Hepatocyte (in vitro differentiated cells): Measurements from ENCODE around the gene EVI5L. TPM values are rescaled to one million over a fixed set of nuclear protein-coding genes. Genes with fewer than 3 reads are reported as not detected.

Experiments
- DNase-seq: peaks from one replicate; pipeline ENCODE4 v3.0.0-alpha.2; 2016; ENCODE audit warnings: low spot score
- H2AFZ ChIP-seq: fragments of 200-600 bp; sonication (generic); 2 replicates; pipeline ENCODE4 v1.6.0; 2016; ENCODE audit warnings: antibody characterized with exemption, mild to moderate bottlenecking
- H3K27ac ChIP-seq: fragments of 200-600 bp; sonication (generic); 2 replicates; pipeline ENCODE4 v1.5.1; 2016; ENCODE audit warnings: mild to moderate bottlenecking
- H3K27me3 ChIP-seq: fragments of 200-600 bp; sonication (generic); 2 replicates; pipeline ENCODE4 v1.6.1; 2016
- H3K36me3 ChIP-seq: fragments of 200-600 bp; sonication (generic); replicated peaks from 2 replicates; pipeline ENCODE4 v1.5.1; 2016; ENCODE audit warnings: low read depth; ENCODE audit not compliant: insufficient read depth
- H3K4me1 ChIP-seq: fragments of 200-600 bp; sonication (generic); 2 replicates; pipeline ENCODE4 v1.5.1; 2016; ENCODE audit warnings: mild to moderate bottlenecking, moderate library complexity; ENCODE audit not compliant: insufficient read depth
- H3K4me2 ChIP-seq: fragments of 200-600 bp; sonication (generic); 2 replicates; pipeline ENCODE4 v1.6.0; 2016
- H3K4me3 ChIP-seq: fragments of 200-600 bp; sonication (generic); 2 replicates; pipeline ENCODE4 v1.5.1; 2016; ENCODE audit warnings: mild to moderate bottlenecking
- H3K79me2 ChIP-seq: fragments of 200-600 bp; sonication (generic); 2 replicates; pipeline ENCODE4 v1.6.0; 2017; ENCODE audit warnings: mild to moderate bottlenecking
- H3K9me2 ChIP-seq: fragments of 200-600 bp; sonication (generic); replicated peaks from 2 replicates; pipeline ENCODE4 v1.6.0; 2017; ENCODE audit warnings: mild to moderate bottlenecking; ENCODE audit not compliant: insufficient read depth
- H3K9me3 ChIP-seq: fragments of 200-600 bp; sonication (generic); 2 replicates; pipeline ENCODE4 v1.5.1; 2016; ENCODE audit warnings: low read depth, mild to moderate bottlenecking
- H4K20me1 ChIP-seq: fragments of 200-600 bp; sonication (generic); 2 replicates; pipeline ENCODE4 v1.6.0; 2016; ENCODE audit warnings: mild to moderate bottlenecking; ENCODE audit not compliant: insufficient read depth, poor library complexity, severe bottlenecking
- CTCF ChIP-seq: fragments of 200-600 bp; sonication (generic); IDR thresholded peaks from 2 replicates; pipeline ENCODE4 v1.5.1; 2016; ENCODE audit warnings: antibody characterized with exemption, mild to moderate bottlenecking; ENCODE audit not compliant: poor library complexity
- EZH2 ChIP-seq: fragments of 200-600 bp; sonication (generic); IDR thresholded peaks from 2 replicates; pipeline ENCODE4 v1.6.1; 2016; ENCODE audit warnings: antibody characterized with exemption, mild to moderate bottlenecking, borderline replicate concordance
- EZH2phosphoT487 ChIP-seq: fragments of 200-600 bp; sonication (generic); IDR thresholded peaks from one replicate; pipeline ENCODE4 v1.6.1; 2018; ENCODE audit warnings: antibody characterized with exemption, mild to moderate bottlenecking, low read depth, moderate library complexity; ENCODE audit not compliant: unreplicated experiment, severe bottlenecking
- WGBS: methylation state at CpG from one replicate; pipeline ENCODE4 v1.1.6; 2016; ENCODE audit warnings: low lambda C conversion rate; ENCODE audit errors: missing lambda C conversion rate; 5-methylcytosine and 5-hydroxymethylcytosine counted together
- polyA plus RNA-seq: library from polyadenylated mRNA; unstranded; fragments of >200 nt; fragmentation: Nextera tagmentation; extraction: Ambion mirVana; gene quantifications from 2 replicates; pipeline ENCODE4 v1.2.1, GENCODE V29; 2016
- total RNA-seq: library from RNA; depleted of rRNA; stranded (reverse); fragments of >200 nt; gene quantifications from 2 replicates; pipeline ENCODE4 v1.2.3, GENCODE V29; 2014

EVI5L gene
- total and polyA plus RNA-seq, 2 experiments from 2014 or later = 10.7 to 11.5 TPM

GRCh38 chr19:7855426-7856108 is 25.5 kb downstream of the EVI5L start:
- H3K36me3 ChIP-seq = no peaks in the 10 kb centered on the region
- no peaks in the 10 kb centered on the region for H3K9me2 ChIP-seq
- no peak overlapping the region for H3K4me3 ChIP-seq
- H3K79me2 ChIP-seq = no peaks in the 10 kb centered on the region
- WGBS = 90% methylated on average over 25 of the region's 26 CpGs
- H4K20me1 ChIP-seq = no peaks in the 10 kb centered on the region
- peaks cover 4% of the 10 kb centered on the region for H3K4me1 ChIP-seq
- no peak overlapping the region for H2AFZ ChIP-seq
- H3K27ac ChIP-seq = no peak overlapping the region
- H3K4me2 ChIP-seq = no peak overlapping the region
- no peak for DNase-seq
- TF ChIP-seq EZH2 = no peak
- H3K9me3 ChIP-seq = no peaks in the 10 kb centered on the region
- no peaks in the 10 kb centered on the region for H3K27me3 ChIP-seq

GRCh38 chr19:7856109-7856591 is 26.1 kb downstream of the EVI5L start:
- Histone ChIP-seq H3K9me3 (no peaks in the 10 kb centered on the region), H2AFZ (no peak overlapping the region), H3K27me3 (peaks cover 2% of the 10 kb centered on the region), H3K4me3 (no peak overlapping the region), H3K27ac (no peak overlapping the region), H3K4me1 (peaks cover 4% of the 10 kb centered on the region), H3K79me2 (no peaks in the 10 kb centered on the region), H3K36me3 (no peaks in the 10 kb centered on the region), H3K4me2 (no peak overlapping the region), H3K9me2 (no peaks in the 10 kb centered on the region), H4K20me1 (no peaks in the 10 kb centered on the region)
- WGBS = 94% methylated on average over 16 of the region's 16 CpGs
- TF ChIP-seq EZH2phosphoT487 = no peak
- TF ChIP-seq CTCF = no peak
- DNase-seq = no peak

DNA sequence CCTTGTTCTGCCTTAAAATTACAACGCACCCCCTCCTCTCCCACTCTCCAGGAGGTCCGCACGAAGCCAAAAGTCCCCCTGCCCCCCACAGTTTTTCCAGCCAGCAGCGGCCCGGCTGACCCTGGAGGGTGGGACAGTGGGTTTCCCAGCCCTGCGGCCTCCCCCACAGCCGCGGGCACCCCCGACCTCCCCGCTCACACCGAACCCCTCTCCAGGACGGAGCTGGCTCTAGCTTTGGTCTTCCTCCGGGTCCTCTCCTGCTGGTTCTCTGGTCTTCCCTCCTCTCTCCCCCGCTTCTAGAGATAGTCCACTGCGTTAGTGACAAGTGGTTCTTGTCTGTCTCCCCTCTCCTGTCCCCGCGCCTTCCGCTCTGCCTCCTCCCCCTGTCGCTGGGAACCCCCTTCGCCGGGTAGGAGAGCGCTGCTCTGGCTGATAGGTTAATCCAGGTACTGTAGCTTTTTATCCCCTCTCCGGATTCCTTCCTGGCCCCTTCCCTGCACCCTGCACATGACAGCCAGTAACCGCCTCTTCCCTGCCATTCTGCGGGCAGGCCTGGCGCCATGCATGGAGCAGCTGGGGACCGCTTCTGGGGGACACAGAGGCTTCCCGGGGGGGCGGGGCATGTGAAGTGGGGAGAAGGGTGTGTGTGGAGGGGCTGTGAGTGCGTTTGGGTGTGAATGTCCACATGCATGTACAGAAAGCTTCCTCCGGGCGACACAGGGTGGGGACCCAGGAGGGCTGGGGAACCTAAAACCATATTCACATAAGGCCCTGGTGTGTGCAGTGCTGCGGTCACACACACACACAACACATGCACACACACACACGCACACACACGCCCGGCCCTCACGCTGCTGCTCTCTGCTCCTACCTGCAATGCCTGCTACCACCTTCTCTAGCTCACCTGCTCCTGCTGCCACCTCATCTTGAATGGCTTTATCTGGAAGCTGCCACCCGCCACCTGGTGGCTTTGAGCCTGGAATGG is 27.0 kb downstream of the EVI5L start:
- TF ChIP-seq EZH2phosphoT487 = no peak
- TF ChIP-seq CTCF = no peak
- no peak for TF ChIP-seq EZH2
- Histone ChIP-seq H3K9me2 (no peaks in the 10 kb centered on the region), H3K4me2 (no peak overlapping the region), H2AFZ (no peak overlapping the region), H3K36me3 (no peaks in the 10 kb centered on the region), H3K27me3 (peaks cover 4% of the 10 kb centered on the region), H3K4me3 (no peak overlapping the region), H4K20me1 (no peaks in the 10 kb centered on the region), H3K9me3 (no peaks in the 10 kb centered on the region), H3K27ac (no peak overlapping the region), H3K79me2 (no peaks in the 10 kb centered on the region), H3K4me1 (peaks cover 6% of the 10 kb centered on the region)
- DNase-seq = no peak
- WGBS = 86% methylated on average over 34 of the region's 38 CpGs

DNA sequence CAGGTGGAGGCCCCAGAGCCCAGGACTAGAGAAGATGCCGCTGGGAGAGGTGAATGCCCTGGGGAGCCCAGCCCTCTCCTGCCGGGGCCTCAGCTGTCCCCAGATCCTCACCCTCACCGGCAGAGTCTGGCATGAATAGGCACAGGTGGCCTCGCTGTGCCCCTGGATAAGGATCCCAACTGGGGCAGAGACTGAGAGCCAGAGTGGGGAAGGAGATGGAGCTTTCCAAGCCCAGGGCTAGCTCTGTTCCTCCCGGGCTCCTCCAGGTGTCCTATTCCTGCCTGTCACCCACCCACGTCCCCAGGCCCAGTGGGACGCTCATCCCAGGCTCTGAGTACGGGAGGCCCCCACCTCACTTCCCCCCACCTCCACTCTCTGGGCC is 27.7 kb downstream of the EVI5L start:
- peak overlapping the region; percentile 56 for H3K4me2 ChIP-seq
- H3K36me3 ChIP-seq = no peaks in the 10 kb centered on the region
- DNase-seq = no peak
- no peaks in the 10 kb centered on the region for H3K9me3 ChIP-seq
- H3K4me3 ChIP-seq = no peak overlapping the region
- H3K27ac ChIP-seq = no peak overlapping the region
- no peak for TF ChIP-seq EZH2
- no peak for TF ChIP-seq CTCF
- TF ChIP-seq EZH2phosphoT487 = no peak
- H3K79me2 ChIP-seq = no peaks in the 10 kb centered on the region
- H3K27me3 ChIP-seq = peaks cover 4% of the 10 kb centered on the region
- H4K20me1 ChIP-seq = no peaks in the 10 kb centered on the region
- no peak overlapping the region for H2AFZ ChIP-seq
- H3K9me2 ChIP-seq = no peaks in the 10 kb centered on the region
- peaks cover 10% of the 10 kb centered on the region for H3K4me1 ChIP-seq
- WGBS = 76% methylated on average over 5 of the region's 8 CpGs
